Lung (tissue), 12 donors: ENCODE results near the gene LRRIQ4. TPM values are rescaled to one million over a fixed set of nuclear protein-coding genes. Genes with fewer than 3 reads are reported as not detected.

Source experiments
- ATAC-seq: fragments of 200-7000 bp; cut with Tn5 transposase; one replicate; pipeline ENCODE4 v1.9.1; 2020; ENCODE audit warnings: moderate number of reproducible peaks; ENCODE audit not compliant: insufficient read depth, low FRiP score
- DNase-seq, 3 donors: peaks; one replicate each; pipeline ENCODE4 v3.0.0-alpha.2; 2013 to 2017
- H3K27ac ChIP-seq, 2 donors: one replicate each; pipeline ENCODE4 v1.5.1; 2013; ENCODE audit warnings: mild to moderate bottlenecking in 2 of 2, moderate library complexity in 2 of 2, control low read depth in 1 of 2, inconsistent platforms in 1 of 2, low read depth in 1 of 2, low read length in 1 of 2
- H3K27me3 ChIP-seq, 3 donors: one replicate each; pipeline ENCODE4 v1.5.1; 2013; ENCODE audit warnings: low read length in 2 of 3; ENCODE audit not compliant: control insufficient read depth in 3 of 3, insufficient read depth in 3 of 3
- H3K36me3 ChIP-seq, 4 donors: one replicate each; pipeline ENCODE4 v1.5.1; 2013; ENCODE audit warnings: low read length in 4 of 4, mild to moderate bottlenecking in 1 of 4, moderate library complexity in 1 of 4; ENCODE audit not compliant: control insufficient read depth in 4 of 4, insufficient read depth in 4 of 4
- H3K4me1 ChIP-seq, 5 donors: one replicate each; pipeline ENCODE4 v1.5.1; 2013; ENCODE audit warnings: low read length in 5 of 5, mild to moderate bottlenecking in 2 of 5, moderate library complexity in 1 of 5; ENCODE audit not compliant: control insufficient read depth in 5 of 5, insufficient read depth in 5 of 5
- H3K4me3 ChIP-seq: one replicate; pipeline ENCODE4 v1.5.1; 2013; ENCODE audit warnings: mild to moderate bottlenecking, control low read depth, moderate library complexity
- H3K9ac ChIP-seq, 2 donors: one replicate each; pipeline ENCODE4 v1.5.1; 2013; ENCODE audit warnings: low read length in 2 of 2, control low read depth in 1 of 2; ENCODE audit not compliant: insufficient read depth in 1 of 2
- H3K9me3 ChIP-seq, 4 donors: one replicate each; pipeline ENCODE4 v1.5.1; 2013; ENCODE audit warnings: low read length in 3 of 4, mild to moderate bottlenecking in 1 of 4, moderate library complexity in 1 of 4; ENCODE audit not compliant: control insufficient read depth in 4 of 4, insufficient read depth in 3 of 4
- WGBS, 2 donors: extraction: QIAGEN DNeasy Blood & Tissue Kit; methylation state at CpG; one replicate each; pipeline ENCODE4 v1.1.7; 2013; 5-methylcytosine and 5-hydroxymethylcytosine counted together
- polyA plus RNA-seq, 2 donors: library from polyadenylated mRNA; stranded (reverse); fragments of 200-250 nt; gene quantifications; one replicate each; pipeline ENCODE4 v1.2.1, GENCODE V29; 2013
- total RNA-seq, 2 donors: library from RNA; depleted of rRNA in 1 of 2; stranded (reverse); fragments of >200 nt in 1 of 2; gene quantifications; one replicate each; pipeline ENCODE4 v1.2.1, GENCODE V29; 2014 to 2021
- TF ChIP-seq, protein P1 (sequence below): IDR thresholded peaks from 2 replicates; pipeline ENCODE4 v1.5.1; 2012; ENCODE audit warnings: mild to moderate bottlenecking; ENCODE audit errors: control extremely low read depth, extremely low read depth
- donor health status: control.
- donor health status: control.
- donor health status: Bipolar disorder and iron deficiency.
- donor health status: healthy.
- donor health status: DM: yes; HTN: yes; CAD: no.

LRRIQ4 gene
- total and polyA plus RNA-seq, 4 donors: 0.03 to 0.09 TPM; not detected in 2

DNA sequence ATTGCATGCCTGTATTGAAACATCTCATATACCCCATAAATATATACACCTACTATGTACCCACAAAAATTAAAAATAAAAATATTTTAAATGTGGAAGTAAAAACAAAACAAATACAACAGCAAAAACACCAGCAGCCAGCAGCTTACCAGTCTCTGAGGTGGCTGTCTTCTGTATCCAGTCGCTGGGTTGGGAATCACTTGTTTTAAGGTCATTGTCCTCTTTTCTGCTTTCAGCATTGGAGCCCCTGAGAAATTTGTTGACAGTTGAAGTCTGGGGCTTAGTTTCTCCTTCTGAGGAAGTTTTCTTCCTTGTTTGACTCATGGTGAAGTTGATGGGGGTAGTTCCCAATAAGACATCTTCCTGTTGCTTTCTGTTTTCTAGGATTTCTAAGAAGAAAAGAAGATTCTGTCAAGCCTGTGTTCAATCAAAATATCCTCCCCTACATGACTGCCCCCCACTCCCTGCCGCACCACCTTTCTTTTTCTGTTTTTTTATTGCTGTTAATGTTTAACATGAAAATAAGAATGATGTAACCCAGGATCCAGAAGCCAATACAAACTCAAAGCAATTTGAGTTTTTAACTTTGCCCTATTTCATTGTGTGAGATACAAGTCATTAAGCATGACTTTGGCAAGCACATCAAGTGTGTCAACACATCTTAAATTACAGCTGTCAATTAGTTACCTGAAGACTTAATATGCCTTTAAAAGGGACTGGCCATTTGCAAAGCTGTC lies 57.0 kb downstream of the LRRIQ4 start, which contains the start of gene LRRC31:
LRRC31 (minus strand) TSS at position 452 of the 737 bp plus-strand sequence; CDS start at position 324, 128 bp downstream.
- peak in 1 of 3 donors; percentile 4 for DNase-seq
- WGBS, 2 donors: 73 to 90% methylated on average over 2 of the region's 2 CpGs
- TF ChIP-seq, protein P1, sequence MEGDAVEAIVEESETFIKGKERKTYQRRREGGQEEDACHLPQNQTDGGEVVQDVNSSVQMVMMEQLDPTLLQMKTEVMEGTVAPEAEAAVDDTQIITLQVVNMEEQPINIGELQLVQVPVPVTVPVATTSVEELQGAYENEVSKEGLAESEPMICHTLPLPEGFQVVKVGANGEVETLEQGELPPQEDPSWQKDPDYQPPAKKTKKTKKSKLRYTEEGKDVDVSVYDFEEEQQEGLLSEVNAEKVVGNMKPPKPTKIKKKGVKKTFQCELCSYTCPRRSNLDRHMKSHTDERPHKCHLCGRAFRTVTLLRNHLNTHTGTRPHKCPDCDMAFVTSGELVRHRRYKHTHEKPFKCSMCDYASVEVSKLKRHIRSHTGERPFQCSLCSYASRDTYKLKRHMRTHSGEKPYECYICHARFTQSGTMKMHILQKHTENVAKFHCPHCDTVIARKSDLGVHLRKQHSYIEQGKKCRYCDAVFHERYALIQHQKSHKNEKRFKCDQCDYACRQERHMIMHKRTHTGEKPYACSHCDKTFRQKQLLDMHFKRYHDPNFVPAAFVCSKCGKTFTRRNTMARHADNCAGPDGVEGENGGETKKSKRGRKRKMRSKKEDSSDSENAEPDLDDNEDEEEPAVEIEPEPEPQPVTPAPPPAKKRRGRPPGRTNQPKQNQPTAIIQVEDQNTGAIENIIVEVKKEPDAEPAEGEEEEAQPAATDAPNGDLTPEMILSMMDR: no peak
- H3K4me1 ChIP-seq: no peaks in the 10 kb centered on the region
- no peaks in the 10 kb centered on the region for H3K36me3 ChIP-seq
- H3K27me3 ChIP-seq: no peaks in the 10 kb centered on the region
- no peak within 1 kb of the TSS for H3K9ac ChIP-seq
- H3K4me3 ChIP-seq: no peak within 1 kb of the TSS
- no peak for ATAC-seq
- no peak within 1 kb of the TSS for H3K27ac ChIP-seq
- no peaks in the 10 kb centered on the region for H3K9me3 ChIP-seq

DNA sequence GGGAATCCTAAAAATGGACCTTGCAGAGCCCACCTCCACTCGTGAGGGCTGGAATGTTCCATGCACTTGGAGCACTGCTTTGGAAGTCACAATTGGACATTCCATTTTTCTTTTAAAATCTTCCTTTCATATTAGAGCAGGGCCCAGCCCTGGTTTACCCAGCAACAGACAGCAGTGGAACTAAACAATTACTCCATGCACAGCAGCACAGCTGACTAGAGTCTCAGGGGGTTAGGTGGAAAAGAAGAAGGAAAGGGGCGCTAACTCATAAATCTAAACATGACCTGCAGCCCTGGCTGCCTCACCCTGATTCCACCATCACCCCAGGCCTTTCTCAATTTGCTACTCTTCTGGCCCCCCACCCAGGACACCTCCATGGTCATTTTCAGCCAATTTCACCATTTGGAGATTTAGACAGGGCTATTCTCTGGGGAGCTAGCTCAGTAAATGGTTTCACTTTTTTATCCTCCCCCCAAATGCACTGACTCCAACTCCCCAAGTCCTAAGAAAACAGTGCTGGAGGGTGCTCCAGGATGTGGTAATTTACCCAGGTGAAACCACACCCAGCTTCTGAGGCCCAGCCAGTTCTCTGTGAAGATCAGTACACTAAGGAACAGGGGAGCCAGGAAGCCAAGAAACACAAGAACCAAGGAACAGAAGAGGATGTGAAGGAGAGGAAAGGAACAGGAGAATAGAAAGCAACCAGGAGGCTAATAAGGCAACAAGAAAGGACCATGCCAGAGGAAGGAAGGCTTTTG lies 58.6 kb downstream of the LRRIQ4 start:
- no peaks in the 10 kb centered on the region for H3K27me3 ChIP-seq
- ATAC-seq (peak; percentile 68), DNase-seq (peak in 1 of 3 donors; percentile 12)
- TF ChIP-seq, protein P1: no peak
- peak overlapping the region in 1 of 2 donors; percentile 21 for H3K27ac ChIP-seq
- no peak overlapping the region for H3K4me3 ChIP-seq
- 84 to 95% methylated on average over 2 of the region's 2 CpGs for WGBS, 2 donors
- no peaks in the 10 kb centered on the region for H3K36me3 ChIP-seq
- no peaks in the 10 kb centered on the region for H3K4me1 ChIP-seq
- no peak overlapping the region for H3K9ac ChIP-seq
- H3K9me3 ChIP-seq: no peaks in the 10 kb centered on the region

DNA sequence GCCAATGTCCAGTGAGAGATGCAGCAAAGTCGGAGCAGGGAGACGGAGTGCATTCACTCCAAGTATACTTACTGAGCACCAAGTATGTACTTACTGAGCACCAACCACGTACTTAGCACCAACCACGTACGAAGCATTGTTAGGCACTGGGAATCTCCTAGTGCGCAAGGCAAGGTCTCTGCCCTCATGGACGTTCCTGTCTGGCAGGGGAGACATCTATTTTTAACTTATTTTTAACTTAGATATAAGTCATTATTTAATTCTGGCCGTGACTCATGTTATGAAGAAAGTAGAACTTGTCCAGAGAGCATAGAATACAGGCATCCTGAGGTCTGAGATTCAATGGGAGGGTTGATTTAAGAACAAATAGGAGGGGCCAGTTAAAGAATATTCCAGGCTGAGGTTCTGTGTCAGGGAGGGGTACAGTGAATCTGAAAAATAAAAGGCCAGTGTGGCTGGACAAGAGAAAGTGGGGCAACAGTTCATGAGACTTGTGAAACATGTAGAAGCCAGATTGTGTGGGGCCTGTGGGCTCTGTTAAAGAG lies 66.4 kb downstream of the LRRIQ4 start:
- no peak overlapping the region for H3K27ac ChIP-seq
- TF ChIP-seq, protein P1: no peak
- DNase-seq (no peak), ATAC-seq (no peak)
- no peaks in the 10 kb centered on the region for H3K9me3 ChIP-seq
- H3K27me3 ChIP-seq: no peaks in the 10 kb centered on the region
- no peak overlapping the region for H3K9ac ChIP-seq
- no peaks in the 10 kb centered on the region for H3K36me3 ChIP-seq
- H3K4me3 ChIP-seq: no peak overlapping the region
- 79 to 85% methylated on average over 8 of the region's 8 CpGs for WGBS, 2 donors
- H3K4me1 ChIP-seq: peaks cover 0 to 3% (median 0%) of the 10 kb centered on the region in 5 donors
